T1000 (cell line): ENCODE measurements around the gene VENTX.

Experiments used
- DNase-seq: peaks from one replicate; lab custom pipeline; 2025; ENCODE audit warnings: mixed read lengths; lab: John Stamatoyannopoulos, UW

Gene VENTX

DNA sequence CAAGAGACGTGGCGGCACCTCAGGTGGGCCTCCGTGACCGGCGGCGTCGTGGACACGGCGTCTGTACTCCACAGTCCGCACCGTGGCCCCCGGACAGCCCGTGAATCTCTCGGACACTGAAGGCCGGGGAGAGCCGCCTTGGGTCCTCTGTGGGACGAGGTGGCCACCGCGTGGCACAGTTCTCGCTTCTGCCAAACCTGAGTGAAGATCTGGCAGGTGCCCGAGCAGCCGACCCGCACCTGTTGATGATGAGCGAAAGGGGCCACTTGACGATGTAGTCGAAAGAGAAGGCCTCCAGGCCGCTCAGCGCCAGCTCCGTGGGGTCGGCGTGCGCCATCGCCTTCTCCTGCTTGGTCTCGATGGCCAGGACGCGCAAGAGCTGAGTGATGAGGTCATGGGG lies 47.6 kb downstream of the VENTX start:
- no peak for DNase-seq

DNA sequence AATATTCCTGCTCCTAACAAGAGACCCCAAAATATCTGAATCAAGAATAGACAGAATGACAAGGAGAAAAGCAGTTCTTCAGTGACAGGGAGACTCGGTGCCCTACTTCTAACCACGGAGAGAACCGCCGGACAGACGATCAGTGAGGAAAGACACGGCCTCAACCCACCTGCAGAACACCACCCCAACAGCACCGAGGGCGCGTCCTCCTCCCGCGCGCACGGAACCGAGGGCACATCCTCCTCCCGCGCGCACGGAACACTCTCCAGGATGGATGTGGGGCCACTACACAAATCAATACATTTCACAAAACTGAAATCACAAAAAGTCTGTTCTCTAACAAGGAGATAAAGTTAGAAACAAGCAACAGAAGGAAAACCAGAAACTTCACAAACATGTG lies 48.7 kb downstream of the VENTX start:
- no peak for DNase-seq

DNA sequence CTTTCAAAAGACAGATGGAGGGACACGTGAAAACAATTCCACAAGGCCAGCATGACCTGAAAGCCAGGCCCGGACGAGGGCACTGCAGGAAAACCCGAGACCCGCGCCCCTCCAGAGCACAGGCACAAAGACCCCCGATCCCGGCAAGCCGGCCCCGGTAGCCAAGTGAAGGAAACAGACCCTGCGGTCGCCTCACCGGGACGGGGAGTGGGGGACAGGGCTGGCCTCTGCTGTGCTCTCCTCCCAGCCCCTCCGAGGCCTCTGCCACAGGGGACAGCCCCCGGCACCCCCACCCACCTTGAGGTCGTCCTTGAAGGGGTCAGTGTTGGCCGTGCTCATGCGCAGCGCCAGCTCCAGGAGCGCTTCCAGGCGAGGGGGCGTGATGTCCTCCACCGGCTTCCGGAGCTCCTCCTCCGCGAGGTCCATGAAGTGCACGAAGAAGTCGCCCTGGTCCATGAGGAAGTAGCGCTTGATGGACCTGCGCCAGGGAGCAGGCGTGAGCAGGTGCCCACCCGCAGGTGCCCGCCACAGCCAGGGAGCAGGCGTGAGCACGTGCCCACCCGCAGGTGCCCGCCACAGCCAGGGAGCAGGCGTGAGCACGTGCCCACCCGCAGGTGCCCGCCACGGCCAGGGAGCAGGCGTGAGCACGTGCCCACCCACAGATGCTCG lies 50.3 kb downstream of the VENTX start:
- DNase-seq = no peak

DNA sequence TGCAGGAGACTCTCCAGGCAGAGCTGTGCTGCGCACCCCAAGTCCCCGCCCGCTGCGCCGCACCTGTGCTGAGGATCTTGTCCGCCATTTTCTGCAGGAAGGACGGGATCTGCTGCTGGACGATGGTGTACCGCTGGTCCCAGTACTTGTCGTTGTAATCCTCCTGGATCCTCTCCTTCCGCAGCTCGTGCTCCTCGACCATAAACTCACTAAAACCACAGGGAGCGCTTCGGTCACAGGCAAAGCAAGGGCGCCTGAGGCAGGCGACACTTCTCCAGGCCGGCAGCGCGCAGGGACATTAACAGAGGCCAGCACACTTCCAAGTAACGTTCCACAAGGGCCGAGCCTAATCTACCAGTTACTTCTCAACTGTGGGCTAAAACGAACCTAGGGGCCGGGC lies 52.1 kb downstream of the VENTX start:
- DNase-seq = no peak
